Esophagus squamous epithelium (tissue), 5 donors: Measurements from ENCODE around the gene COL6A2. TPM values are rescaled to one million over a fixed set of nuclear protein-coding genes. Genes with fewer than 3 reads are reported as not detected.

ENCODE experiments used
- DNase-seq: peaks from one replicate; lab custom pipeline; 2025; lab: John Stamatoyannopoulos, UW
- H3K27ac ChIP-seq, 4 donors: fragments of 200-600 bp; sonication (generic); one replicate each; pipeline ENCODE4 v1.5.1; 2016 to 2019; ENCODE audit warnings: mild to moderate bottlenecking in 1 of 4
- H3K27me3 ChIP-seq, 4 donors: fragments of 200-600 bp; sonication (generic); 1 replicate in 3 of 4; 2 replicates in 1 of 4; pipeline versions ENCODE4 v1.5.1 to v1.6.0; 2017 to 2021; ENCODE audit warnings: antibody characterized with exemption in 1 of 4
- H3K36me3 ChIP-seq, 3 donors: fragments of 200-600 bp; sonication (generic); one replicate each; pipeline ENCODE4 v1.5.1; 2016 to 2019
- H3K4me1 ChIP-seq, 3 donors: fragments of 200-600 bp; sonication (generic); one replicate each; pipeline ENCODE4 v1.5.1; 2017 to 2019
- H3K4me3 ChIP-seq, 4 donors: fragments of 200-600 bp; sonication (generic); 1 replicate in 3 of 4; 2 replicates in 1 of 4; pipeline ENCODE4 v1.5.1; 2016 to 2019; ENCODE audit warnings: mild to moderate bottlenecking in 2 of 4, moderate library complexity in 1 of 4
- H3K9me3 ChIP-seq, 3 donors: fragments of 200-600 bp; sonication (generic); one replicate each; pipeline ENCODE4 v1.5.1; 2016 to 2019
- POLR2A ChIP-seq, 4 donors: fragments of 450-650 bp; IDR thresholded peaks; one replicate each; pipeline ENCODE4 v1.6.1; 2017; ENCODE audit warnings: antibody characterized with exemption in 4 of 4, mild to moderate bottlenecking in 4 of 4, moderate library complexity in 3 of 4
- WGBS, 2 donors: methylation state at CpG; one replicate each; pipeline ENCODE4 v1.1.5; 2018; 5-methylcytosine and 5-hydroxymethylcytosine counted together
- intact Hi-C: fragments of 100-400 bp; cut with DNase I; formaldehyde crosslinking; loops from one replicate; pipeline ENCODE4 v1.15.0; 2022
- total RNA-seq, 4 donors: library from RNA; depleted of rRNA; stranded (reverse); fragments of >200 nt; gene quantifications; one replicate each; pipeline ENCODE4 v1.1.0, GENCODE V29; 2016
- TF ChIP-seq, protein P1 (sequence below), 6 experiments: fragments of 450-650 bp in 4 of 6; fragments of 200-600 bp in 2 of 6; sonication (generic) in 2 of 6; IDR thresholded peaks; one replicate each; pipeline ENCODE4 v1.5.1; 2016 to 2019; ENCODE audit warnings: antibody characterized with exemption in 6 of 6, mild to moderate bottlenecking in 4 of 6, moderate library complexity in 4 of 6
- donor health status: DM: yes; HTN: yes; CAD: no.

Gene COL6A2
- total RNA-seq, 4 donors from 2014 or later, result 23.0 to 328 (median 62.0) TPM

DNA sequence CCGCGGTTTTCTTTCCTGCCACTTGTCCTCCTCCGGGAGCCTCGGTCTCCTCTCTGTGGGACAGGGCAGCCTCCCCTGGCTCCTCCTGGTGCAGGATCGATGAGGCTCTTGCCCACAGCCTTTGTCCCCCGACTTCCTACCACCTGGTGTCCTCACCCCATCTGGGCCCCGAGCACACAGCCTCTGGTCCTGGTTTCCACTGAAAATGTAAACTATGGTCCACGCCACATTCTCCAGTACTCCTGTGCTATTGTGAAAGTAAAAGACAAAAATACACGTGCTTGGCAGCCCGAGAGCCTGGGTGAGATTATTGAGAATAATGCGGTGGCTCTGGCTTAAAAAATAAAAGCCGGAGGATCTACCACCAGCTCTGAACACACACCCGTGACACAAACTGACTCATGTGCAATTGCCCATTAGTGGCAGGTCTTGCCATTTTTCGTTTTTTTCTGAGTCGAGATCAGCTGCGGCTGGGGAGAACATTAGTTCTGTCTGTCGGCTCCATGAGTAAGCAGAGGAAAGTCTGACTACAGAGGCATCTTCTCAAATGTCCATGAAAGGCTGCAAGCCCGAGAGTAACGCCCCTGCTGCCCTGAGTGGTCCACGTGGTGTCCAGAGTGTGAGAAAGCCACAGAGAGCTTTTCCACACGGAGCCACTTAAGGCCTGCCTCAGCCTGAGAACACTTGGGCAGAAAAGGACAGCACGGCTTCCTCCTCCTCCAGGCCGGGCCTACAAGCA lies 5.7 kb upstream of the COL6A2 start:
- Histone ChIP-seq H3K4me1 (peaks cover 9 to 42% (median 14%) of the 10 kb centered on the region in 3 donors), H3K36me3 (no peaks in the 10 kb centered on the region), H3K4me3 (peak overlapping the region in 3 of 4 donors; percentile 14 to 47 (median 18)), H3K27me3 (peaks cover 0 to 12% (median 0%) of the 10 kb centered on the region in 4 donors), H3K9me3 (no peaks in the 10 kb centered on the region), H3K27ac (peak overlapping the region; percentile 68 to 98 (median 88))
- no peak for DNase-seq
- intact Hi-C loops, result no loop called here
- TF ChIP-seq, protein P1, sequence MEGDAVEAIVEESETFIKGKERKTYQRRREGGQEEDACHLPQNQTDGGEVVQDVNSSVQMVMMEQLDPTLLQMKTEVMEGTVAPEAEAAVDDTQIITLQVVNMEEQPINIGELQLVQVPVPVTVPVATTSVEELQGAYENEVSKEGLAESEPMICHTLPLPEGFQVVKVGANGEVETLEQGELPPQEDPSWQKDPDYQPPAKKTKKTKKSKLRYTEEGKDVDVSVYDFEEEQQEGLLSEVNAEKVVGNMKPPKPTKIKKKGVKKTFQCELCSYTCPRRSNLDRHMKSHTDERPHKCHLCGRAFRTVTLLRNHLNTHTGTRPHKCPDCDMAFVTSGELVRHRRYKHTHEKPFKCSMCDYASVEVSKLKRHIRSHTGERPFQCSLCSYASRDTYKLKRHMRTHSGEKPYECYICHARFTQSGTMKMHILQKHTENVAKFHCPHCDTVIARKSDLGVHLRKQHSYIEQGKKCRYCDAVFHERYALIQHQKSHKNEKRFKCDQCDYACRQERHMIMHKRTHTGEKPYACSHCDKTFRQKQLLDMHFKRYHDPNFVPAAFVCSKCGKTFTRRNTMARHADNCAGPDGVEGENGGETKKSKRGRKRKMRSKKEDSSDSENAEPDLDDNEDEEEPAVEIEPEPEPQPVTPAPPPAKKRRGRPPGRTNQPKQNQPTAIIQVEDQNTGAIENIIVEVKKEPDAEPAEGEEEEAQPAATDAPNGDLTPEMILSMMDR (IDR thresholded peaks at IDR 0.05), result no peak
- peak in 2 of 4 donors; percentile 30 to 49 for TF ChIP-seq POLR2A (IDR thresholded peaks at IDR 0.05)
- 61 to 62% methylated on average over 21 to 22 of the region's 23 CpGs for WGBS, 2 donors

DNA sequence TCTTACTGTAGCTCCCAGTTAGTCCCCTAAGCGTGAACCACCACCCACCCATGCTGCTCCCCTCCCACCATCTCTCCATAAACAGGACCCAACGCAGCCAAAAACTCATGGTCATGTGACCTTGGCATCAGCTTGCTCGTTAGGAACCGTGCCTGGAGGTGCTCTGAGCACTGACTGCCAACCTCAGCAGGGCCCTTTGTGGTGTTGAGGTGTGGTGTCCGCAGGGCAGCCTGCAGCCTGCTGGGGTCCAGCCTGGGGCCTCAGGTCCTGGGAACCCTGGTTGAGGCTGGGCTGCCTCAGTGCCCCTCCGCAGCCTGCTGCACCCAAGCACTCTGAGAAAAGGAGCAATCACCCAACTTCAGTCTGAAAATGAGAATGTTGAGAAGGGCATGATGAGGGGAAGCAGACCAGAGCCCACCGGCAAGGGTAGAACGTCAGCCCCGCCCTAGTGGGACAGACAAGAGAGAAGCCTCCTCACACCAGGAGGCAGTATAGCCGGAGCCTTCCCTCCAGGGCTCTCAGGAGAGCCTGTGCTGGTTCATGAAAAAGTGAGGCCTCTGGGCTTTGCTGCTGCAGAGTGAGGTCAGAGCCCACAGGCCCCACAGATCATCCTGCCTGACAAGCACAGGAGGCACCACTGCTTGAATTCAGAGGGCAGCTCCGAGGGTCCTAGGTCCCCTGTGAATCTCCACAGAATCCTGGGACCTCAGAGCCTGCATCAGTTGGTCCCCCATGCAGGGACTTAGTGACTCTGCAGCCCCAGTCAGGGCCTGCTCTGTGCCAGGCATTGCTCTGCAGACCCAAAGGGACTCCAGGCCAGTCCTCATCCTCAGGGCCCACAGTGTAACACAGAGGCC lies 4.9 kb upstream of the COL6A2 start:
- Histone ChIP-seq H3K27ac (peak overlapping the region; percentile 68 to 98 (median 88)), H3K4me1 (peaks cover 9 to 50% (median 19%) of the 10 kb centered on the region in 3 donors), H3K4me3 (no peak overlapping the region), H3K9me3 (no peaks in the 10 kb centered on the region), H3K36me3 (no peaks in the 10 kb centered on the region), H3K27me3 (peaks cover 0 to 20% (median under 1%) of the 10 kb centered on the region in 4 donors)
- intact Hi-C loops, result no loop called here
- DNase-seq, result no peak
- TF ChIP-seq, protein P1 (IDR thresholded peaks at IDR 0.05), result no peak
- no peak for TF ChIP-seq POLR2A (IDR thresholded peaks at IDR 0.05)
- 57 to 63% methylated on average over 2 to 3 of the region's 11 CpGs for WGBS, 2 donors

DNA sequence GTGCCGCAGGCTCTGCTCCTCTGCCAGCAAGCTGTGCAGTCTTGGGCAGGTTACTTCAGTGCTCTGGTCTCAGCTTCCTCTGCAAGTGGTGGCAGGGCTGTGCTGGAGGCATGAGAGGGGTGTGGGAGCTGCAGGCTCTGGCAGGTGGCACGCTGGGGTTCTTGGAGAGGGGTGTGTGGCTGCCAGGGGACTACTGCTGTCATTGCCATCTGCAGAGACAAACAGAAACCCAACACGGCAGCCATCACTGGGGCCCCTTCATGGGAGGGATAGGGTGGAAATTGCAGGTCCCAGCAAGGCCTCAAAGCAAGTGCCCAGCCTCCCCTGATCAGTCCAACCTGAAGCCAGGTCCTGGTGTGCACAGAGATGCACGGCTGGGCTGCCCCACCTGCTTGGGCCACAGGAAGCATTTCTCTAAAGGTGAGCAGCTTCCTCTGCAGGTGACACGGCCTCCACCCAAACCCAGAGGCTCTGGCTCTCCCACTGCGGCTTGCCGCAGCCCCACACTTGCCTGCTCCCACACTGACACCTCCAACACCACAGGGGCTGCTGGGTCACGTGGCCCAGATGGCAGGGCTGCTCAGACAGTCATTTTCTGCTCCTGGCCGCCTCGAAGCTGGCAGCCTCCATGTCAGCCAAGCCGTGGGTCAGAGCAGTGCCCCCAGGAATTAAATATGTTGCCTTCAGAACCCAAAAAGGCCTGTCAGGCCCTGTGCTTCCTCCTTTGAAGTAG lies 4.1 kb upstream of the COL6A2 start:
- 63 to 69% methylated on average over 3 to 8 of the region's 11 CpGs for WGBS, 2 donors
- no peak for TF ChIP-seq POLR2A (IDR thresholded peaks at IDR 0.05)
- TF ChIP-seq, protein P1 (IDR thresholded peaks at IDR 0.05), result no peak
- intact Hi-C loops, result no loop called here
- Histone ChIP-seq H3K4me3 (no peak overlapping the region), H3K9me3 (no peaks in the 10 kb centered on the region), H3K27me3 (peaks cover 0 to 28% (median 5%) of the 10 kb centered on the region in 4 donors), H3K4me1 (peaks cover 9 to 58% (median 24%) of the 10 kb centered on the region in 3 donors), H3K27ac (peak overlapping the region; percentile 68 to 98 (median 88)), H3K36me3 (no peaks in the 10 kb centered on the region)
- DNase-seq, result no peak

DNA sequence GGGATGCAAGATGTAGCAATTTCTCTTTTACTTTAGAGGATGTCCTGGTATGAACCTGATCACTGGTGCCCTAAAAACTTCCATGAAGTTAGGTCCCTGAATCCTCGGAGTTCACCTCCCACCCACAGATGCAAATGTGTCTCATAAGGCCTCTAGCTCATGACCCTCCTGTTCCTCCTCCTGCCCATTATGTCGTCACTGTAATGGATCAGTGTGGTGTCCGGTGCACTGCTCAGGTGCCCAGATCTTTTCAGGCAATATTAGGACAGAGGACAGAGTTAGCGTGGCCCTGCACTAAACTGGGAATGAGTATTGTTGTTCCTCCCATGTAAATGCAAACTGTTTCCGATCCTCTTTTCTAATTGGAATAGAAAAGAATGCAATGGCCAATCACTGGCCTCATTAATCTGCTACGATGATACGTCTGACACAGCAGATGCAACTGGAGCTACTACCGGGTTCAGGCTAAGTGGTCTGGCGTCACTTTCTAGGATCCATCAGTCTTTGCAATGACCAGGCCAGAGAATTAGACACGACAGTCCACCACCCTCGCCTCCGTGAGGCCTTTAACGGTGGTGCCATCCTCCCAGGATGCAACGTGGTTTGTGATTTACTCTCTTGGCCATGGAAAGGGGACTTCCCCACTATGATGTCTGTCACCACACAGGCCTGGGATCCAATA lies 3.4 kb upstream of the COL6A2 start:
- Histone ChIP-seq H3K4me3 (no peak overlapping the region), H3K27me3 (peaks cover 0 to 35% (median 5%) of the 10 kb centered on the region in 4 donors), H3K9me3 (no peaks in the 10 kb centered on the region), H3K27ac (peak overlapping the region; percentile 39 to 98 (median 88)), H3K36me3 (no peaks in the 10 kb centered on the region), H3K4me1 (peaks cover 9 to 60% (median 24%) of the 10 kb centered on the region in 3 donors)
- no peak for DNase-seq
- TF ChIP-seq, protein P1 (IDR thresholded peaks at IDR 0.05), result no peak
- TF ChIP-seq POLR2A (IDR thresholded peaks at IDR 0.05), result no peak
- intact Hi-C loops, result no loop called here
- WGBS, 2 donors, result 74 to 75% methylated on average over 14 of the region's 14 CpGs
